WTC11 (cell line): ENCODE data around the gene EHD2. TPM values are rescaled to one million over a fixed set of nuclear protein-coding genes. Genes with fewer than 3 reads are reported as not detected.

Experiments used
- ATAC-seq: fragments of 200-7000 bp; cut with Tn5 transposase; 2 replicates; pipeline ENCODE4 v1.10.0; 2021; ENCODE audit warnings: mild to moderate bottlenecking, moderate library complexity
- CTCF ChIA-PET: fragments of 300-600 bp; sonication (Branson Sonifier 250); formaldehyde crosslinking; loops from one replicate; lab custom pipeline; 2021; ENCODE audit warnings: antibody characterized with exemption; lab: Charles Lee
- POLR2A ChIA-PET: fragments of 350-600 bp; sonication (Branson Sonifier 250); formaldehyde crosslinking; loops from one replicate; lab custom pipeline; 2021; ENCODE audit warnings: antibody characterized with exemption; lab: Charles Lee
- DNase-seq: peaks from one replicate; pipeline ENCODE4 v3.0.0; 2021; ENCODE audit warnings: low spot score
- H3K27ac Mint-ChIP-seq: 2 replicates; pipeline ENCODE4 v1.8.0; 2021; ENCODE audit warnings: mixed read lengths
- H3K27me3 Mint-ChIP-seq: 2 replicates; pipeline ENCODE4 v1.8.0; 2021; ENCODE audit warnings: low read depth, mild to moderate bottlenecking, moderate library complexity, mixed read lengths
- H3K36me3 Mint-ChIP-seq: 2 replicates; pipeline ENCODE4 v1.8.0; 2021; ENCODE audit warnings: mixed read lengths
- H3K4me1 Mint-ChIP-seq: 2 replicates; pipeline ENCODE4 v1.8.0; 2022; ENCODE audit warnings: mixed read lengths
- H3K4me3 Mint-ChIP-seq: 2 replicates; pipeline ENCODE4 v1.8.0; 2021; ENCODE audit warnings: mild to moderate bottlenecking, moderate library complexity, mixed read lengths
- H3K9me3 Mint-ChIP-seq: 2 replicates; pipeline ENCODE4 v1.8.0; 2021; ENCODE audit warnings: mixed read lengths
- ATF1 ChIP-seq: sonication (generic); formaldehyde crosslinking; IDR thresholded peaks from 2 replicates; pipeline ENCODE4 v1.8.1; 2023; ENCODE audit warnings: mild to moderate bottlenecking, moderate library complexity, missing genetic modification reagents
- ATF3 ChIP-seq: sonication (generic); formaldehyde crosslinking; conservative IDR thresholded peaks from 2 replicates; pipeline ENCODE4 v1.8.1; 2022; ENCODE audit warnings: mild to moderate bottlenecking, missing genetic modification reagents
- CREB1 ChIP-seq: sonication (generic); formaldehyde crosslinking; IDR thresholded peaks from 2 replicates; pipeline ENCODE4 v1.8.0; 2023; ENCODE audit warnings: mild to moderate bottlenecking, missing genetic modification reagents
- CREM ChIP-seq: sonication (generic); formaldehyde crosslinking; IDR thresholded peaks from 2 replicates; pipeline ENCODE4 v1.8.1; 2022; ENCODE audit warnings: mild to moderate bottlenecking, missing genetic modification reagents, moderate library complexity
- E2F4 ChIP-seq: sonication (generic); formaldehyde crosslinking; IDR thresholded peaks from 2 replicates; pipeline ENCODE4 v1.8.1; 2022; ENCODE audit warnings: low read depth, mild to moderate bottlenecking, moderate library complexity, missing genetic modification reagents, borderline replicate concordance
- E2F5 ChIP-seq: sonication (generic); formaldehyde crosslinking; IDR thresholded peaks from 2 replicates; pipeline ENCODE4 v1.8.1; 2022; ENCODE audit warnings: mild to moderate bottlenecking, moderate library complexity, missing genetic modification reagents
- EMX1 ChIP-seq: fragments of 250-450 bp; sonication (Bioruptor Pico); IDR thresholded peaks from 2 replicates; pipeline ENCODE4 v1.8.0; 2021; ENCODE audit warnings: mild to moderate bottlenecking
- ESRRA ChIP-seq: sonication (generic); formaldehyde crosslinking; IDR thresholded peaks from 2 replicates; pipeline ENCODE4 v1.8.1; 2022; ENCODE audit warnings: mild to moderate bottlenecking, missing genetic modification reagents, borderline replicate concordance
- FOXP4 ChIP-seq: sonication (generic); formaldehyde crosslinking; IDR thresholded peaks from 2 replicates; pipeline ENCODE4 v1.8.0; 2022; ENCODE audit warnings: mild to moderate bottlenecking, missing genetic modification reagents
- HMGA2 ChIP-seq: fragments of 250-450 bp; sonication (Bioruptor Pico); IDR thresholded peaks from 2 replicates; pipeline ENCODE4 v1.4.0; 2021; ENCODE audit warnings: mild to moderate bottlenecking, moderate library complexity
- IRF1 ChIP-seq: sonication (generic); formaldehyde crosslinking; IDR thresholded peaks from 2 replicates; pipeline ENCODE4 v1.8.0; 2023; ENCODE audit warnings: missing genetic modification reagents
- KAT7 ChIP-seq: sonication (generic); formaldehyde crosslinking; IDR thresholded peaks from 2 replicates; pipeline ENCODE4 v1.8.1; 2023; ENCODE audit warnings: missing genetic modification reagents, mild to moderate bottlenecking, borderline replicate concordance
- NR2C2 ChIP-seq: sonication (generic); formaldehyde crosslinking; IDR thresholded peaks from 2 replicates; pipeline ENCODE4 v1.8.0; 2022; ENCODE audit warnings: mild to moderate bottlenecking, missing genetic modification reagents
- OVOL2 ChIP-seq: fragments of 250-450 bp; sonication (Bioruptor Pico); IDR thresholded peaks from 2 replicates; pipeline ENCODE4 v1.9.0; 2021; ENCODE audit warnings: mild to moderate bottlenecking, borderline replicate concordance
- PREB ChIP-seq: sonication (generic); formaldehyde crosslinking; IDR thresholded peaks from 2 replicates; pipeline ENCODE4 v1.8.1; 2022; ENCODE audit warnings: mild to moderate bottlenecking, missing genetic modification reagents, moderate library complexity, borderline replicate concordance
- RELA ChIP-seq: sonication (generic); formaldehyde crosslinking; IDR thresholded peaks from 2 replicates; pipeline ENCODE4 v1.8.1; 2022; ENCODE audit warnings: missing genetic modification reagents, mild to moderate bottlenecking, borderline replicate concordance
- STAT6 ChIP-seq: sonication (generic); formaldehyde crosslinking; conservative IDR thresholded peaks from 2 replicates; pipeline ENCODE4 v1.8.1; 2023; ENCODE audit warnings: mild to moderate bottlenecking, low read depth, missing genetic modification reagents, moderate library complexity
- TEAD4 ChIP-seq: sonication (generic); formaldehyde crosslinking; IDR thresholded peaks from 2 replicates; pipeline ENCODE4 v1.8.0; 2022; ENCODE audit warnings: mild to moderate bottlenecking, missing genetic modification reagents
- USF1 ChIP-seq: sonication (generic); formaldehyde crosslinking; IDR thresholded peaks from 2 replicates; pipeline ENCODE4 v1.8.0; 2022; ENCODE audit warnings: mild to moderate bottlenecking, missing genetic modification reagents
- USF2 ChIP-seq: sonication (generic); formaldehyde crosslinking; IDR thresholded peaks from 2 replicates; pipeline ENCODE4 v1.8.1; 2023; ENCODE audit warnings: mild to moderate bottlenecking, missing genetic modification reagents, moderate library complexity
- ZNF121 ChIP-seq: sonication (generic); formaldehyde crosslinking; IDR thresholded peaks from 2 replicates; pipeline ENCODE4 v1.8.0; 2023; ENCODE audit warnings: missing genetic modification reagents
- ZNF138 ChIP-seq: sonication (generic); formaldehyde crosslinking; conservative IDR thresholded peaks from 2 replicates; pipeline ENCODE4 v1.8.1; 2022; ENCODE audit warnings: mild to moderate bottlenecking, moderate library complexity, missing genetic modification reagents
- ZNF416 ChIP-seq: fragments of 250-450 bp; sonication (Bioruptor Pico); IDR thresholded peaks from 2 replicates; pipeline ENCODE4 v1.9.0; 2021; ENCODE audit warnings: mild to moderate bottlenecking, inconsistent platforms
- ZNF671 ChIP-seq: fragments of 250-450 bp; sonication (Bioruptor Pico); IDR thresholded peaks from 2 replicates; pipeline ENCODE4 v1.8.0; 2021; ENCODE audit warnings: mild to moderate bottlenecking
- ZSCAN18 ChIP-seq: fragments of 250-450 bp; sonication (Bioruptor Pico); IDR thresholded peaks from 2 replicates; pipeline ENCODE4 v2.1.2; 2022; ENCODE audit warnings: mild to moderate bottlenecking, moderate library complexity
- total RNA-seq: library from RNA; stranded (reverse); gene quantifications from 3 replicates; pipeline ENCODE4 v1.2.3, GENCODE V29; 2021

Gene EHD2
- total RNA-seq, 1 experiment from 2014 or later: 11.8 TPM

GRCh38 chr19:47673426-47673825 is 39.8 kb upstream of the EHD2 start:
- ChIA-PET POLR2A (no interaction called here), CTCF (no interaction called here)
- no peaks in the 10 kb centered on the region for H3K4me1 Mint-ChIP-seq
- no peaks in the 10 kb centered on the region for H3K9me3 Mint-ChIP-seq
- ATAC-seq (no peak), DNase-seq (no peak)
- no peak overlapping the region for H3K4me3 Mint-ChIP-seq
- H3K36me3 Mint-ChIP-seq: peaks cover 36% of the 10 kb centered on the region
- no peak for TF ChIP-seq STAT6 (CRISPR knock-in tag)
- TF ChIP-seq RELA (CRISPR knock-in tag): no peak
- TF ChIP-seq NR2C2: no peak
- TF ChIP-seq CREB1: no peak
- no peak for TF ChIP-seq ESRRA (CRISPR knock-in tag)
- no peak for TF ChIP-seq ATF3
- H3K27me3 Mint-ChIP-seq: no peaks in the 10 kb centered on the region
- H3K27ac Mint-ChIP-seq: no peak overlapping the region

GRCh38 chr19:47674548-47674947 is 38.7 kb upstream of the EHD2 start:
- H3K36me3 Mint-ChIP-seq: peaks cover 37% of the 10 kb centered on the region
- H3K4me1 Mint-ChIP-seq: no peaks in the 10 kb centered on the region
- ChIA-PET POLR2A (no interaction called here), CTCF (no interaction called here)
- H3K4me3 Mint-ChIP-seq: no peak overlapping the region
- no peak overlapping the region for H3K27ac Mint-ChIP-seq
- no peaks in the 10 kb centered on the region for H3K27me3 Mint-ChIP-seq
- DNase-seq (no peak), ATAC-seq (no peak)
- no peaks in the 10 kb centered on the region for H3K9me3 Mint-ChIP-seq
- TF ChIP-seq ATF1 (CRISPR knock-in tag) (no peak), ZNF416 (CRISPR knock-in tag) (no peak), TEAD4 (CRISPR knock-in tag) (no peak), ZNF671 (CRISPR knock-in tag) (no peak), HMGA2 (no peak), KAT7 (no peak), USF1 (CRISPR knock-in tag) (no peak), PREB (CRISPR knock-in tag) (no peak), USF2 (CRISPR knock-in tag) (no peak), E2F4 (CRISPR knock-in tag) (no peak), E2F5 (CRISPR knock-in tag) (no peak), ZNF121 (CRISPR knock-in tag) (no peak), FOXP4 (CRISPR knock-in tag) (no peak), ZSCAN18 (CRISPR knock-in tag) (no peak), CREM (CRISPR knock-in tag) (no peak), IRF1 (CRISPR knock-in tag) (no peak), ZNF138 (CRISPR knock-in tag) (no peak), CREB1 (no peak), OVOL2 (CRISPR knock-in tag) (no peak), EMX1 (CRISPR knock-in tag) (no peak)
